HFFc6 (cell line): Measurements from ENCODE around the gene CHD5. TPM values are rescaled to one million over a fixed set of nuclear protein-coding genes. Genes with fewer than 3 reads are reported as not detected.

ENCODE experiments used
- DNase-seq: peaks from one replicate; pipeline ENCODE4 v3.0.0-alpha.2; 2018
- H3K27ac Mint-ChIP-seq: 2 replicates; pipeline ENCODE4 v1.8.0; 2020; ENCODE audit warnings: mild to moderate bottlenecking, mixed read lengths
- H3K27me3 Mint-ChIP-seq: 2 replicates; pipeline ENCODE4 v1.8.0; 2021; ENCODE audit warnings: mild to moderate bottlenecking, moderate library complexity, mixed read lengths; ENCODE audit not compliant: insufficient read depth
- H3K36me3 Mint-ChIP-seq: 2 replicates; pipeline ENCODE4 v1.8.0; 2021; ENCODE audit warnings: low read depth, mixed read lengths
- H3K4me1 Mint-ChIP-seq: 2 replicates; pipeline ENCODE4 v1.8.0; 2020; ENCODE audit warnings: low read depth, mixed read lengths
- H3K4me3 Mint-ChIP-seq: 2 replicates; pipeline ENCODE4 v1.8.0; 2020; ENCODE audit warnings: mild to moderate bottlenecking, moderate library complexity, mixed read lengths
- H3K9me3 Mint-ChIP-seq: 2 replicates; pipeline ENCODE4 v1.8.0; 2020; ENCODE audit warnings: mild to moderate bottlenecking, mixed read lengths
- CTCF ChIP-seq: fragments of 200-600 bp; sonication (generic); IDR thresholded peaks from 2 replicates; pipeline ENCODE4 v1.5.0; 2021; ENCODE audit warnings: antibody characterized with exemption, mild to moderate bottlenecking
- total RNA-seq, 6 experiments: library from RNA; stranded (reverse); fragmentation: NEBNext Ultra II Directional; extraction: Animal tissue kit (Norgen Biotek cat#: 25700); gene quantifications; 2 replicates in 1 of 6; 3 replicates in 5 of 6; pipeline ENCODE4 v1.2.3, GENCODE V29; 2021

The CHD5 gene
- total RNA-seq, 6 experiments from 2014 or later = 0.05 to 0.36 (median 0.16) TPM; not detected in 2

- H3K27ac Mint-ChIP-seq = no peak overlapping the region
Measured at GRCh38 chr1:6131561-6131960, 48.6 kb downstream of the CHD5 start.

DNA sequence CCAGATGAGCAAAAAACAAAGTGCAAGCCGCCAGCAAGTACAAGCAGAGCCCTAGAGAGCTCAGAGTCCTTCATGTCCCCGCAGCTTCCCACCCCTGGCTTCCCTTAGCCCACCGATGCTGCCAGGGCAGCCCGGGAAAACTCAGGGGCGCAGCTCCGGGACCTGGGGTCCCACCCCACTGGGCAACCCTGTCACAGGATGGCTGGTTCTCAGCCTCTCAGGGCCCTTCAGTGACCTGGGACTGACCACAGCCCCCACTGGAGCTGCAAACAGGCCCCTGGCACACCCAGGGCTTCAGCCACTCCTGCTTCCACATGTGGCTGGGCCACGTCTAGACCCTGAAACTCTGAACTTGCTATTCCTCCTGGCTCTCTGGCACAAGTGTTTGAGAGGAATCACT is 49.5 kb downstream of the CHD5 start:
- H3K36me3 Mint-ChIP-seq = peaks cover 13% of the 10 kb centered on the region
- no peak overlapping the region for H3K27ac Mint-ChIP-seq
- H3K9me3 Mint-ChIP-seq = peaks cover 16% of the 10 kb centered on the region
- no peak for TF ChIP-seq CTCF
- H3K27me3 Mint-ChIP-seq = peaks cover 30% of the 10 kb centered on the region
- no peaks in the 10 kb centered on the region for H3K4me1 Mint-ChIP-seq
- H3K4me3 Mint-ChIP-seq = no peak overlapping the region
- DNase-seq = no peak

More at GRCh38 chr1:6131561-6131960, 48.6 kb downstream of the CHD5 start:
- no peaks in the 10 kb centered on the region for H3K4me1 Mint-ChIP-seq
- peaks cover 13% of the 10 kb centered on the region for H3K36me3 Mint-ChIP-seq
- H3K9me3 Mint-ChIP-seq = peaks cover 16% of the 10 kb centered on the region
- no peak overlapping the region for H3K4me3 Mint-ChIP-seq
- no peak for TF ChIP-seq CTCF
- no peak for DNase-seq
- peaks cover 32% of the 10 kb centered on the region for H3K27me3 Mint-ChIP-seq

GRCh38 chr1:6130036-6130435 is 50.1 kb downstream of the CHD5 start:
- Mint-ChIP-seq H3K27me3 (peaks cover 27% of the 10 kb centered on the region), H3K9me3 (peaks cover 16% of the 10 kb centered on the region)

GRCh38 chr1:6129313-6129712 is 50.8 kb downstream of the CHD5 start:
- Mint-ChIP-seq H3K9me3 (peaks cover 16% of the 10 kb centered on the region), H3K27ac (no peak overlapping the region), H3K36me3 (peaks cover 13% of the 10 kb centered on the region), H3K4me3 (no peak overlapping the region), H3K4me1 (no peaks in the 10 kb centered on the region), H3K27me3 (peaks cover 26% of the 10 kb centered on the region)
- TF ChIP-seq CTCF = no peak
- DNase-seq = no peak

More at GRCh38 chr1:6130036-6130435, 50.1 kb downstream of the CHD5 start:
- no peak for DNase-seq
- Mint-ChIP-seq H3K4me1 (no peaks in the 10 kb centered on the region), H3K27ac (no peak overlapping the region), H3K4me3 (no peak overlapping the region), H3K36me3 (peaks cover 13% of the 10 kb centered on the region)
- no peak for TF ChIP-seq CTCF

DNA sequence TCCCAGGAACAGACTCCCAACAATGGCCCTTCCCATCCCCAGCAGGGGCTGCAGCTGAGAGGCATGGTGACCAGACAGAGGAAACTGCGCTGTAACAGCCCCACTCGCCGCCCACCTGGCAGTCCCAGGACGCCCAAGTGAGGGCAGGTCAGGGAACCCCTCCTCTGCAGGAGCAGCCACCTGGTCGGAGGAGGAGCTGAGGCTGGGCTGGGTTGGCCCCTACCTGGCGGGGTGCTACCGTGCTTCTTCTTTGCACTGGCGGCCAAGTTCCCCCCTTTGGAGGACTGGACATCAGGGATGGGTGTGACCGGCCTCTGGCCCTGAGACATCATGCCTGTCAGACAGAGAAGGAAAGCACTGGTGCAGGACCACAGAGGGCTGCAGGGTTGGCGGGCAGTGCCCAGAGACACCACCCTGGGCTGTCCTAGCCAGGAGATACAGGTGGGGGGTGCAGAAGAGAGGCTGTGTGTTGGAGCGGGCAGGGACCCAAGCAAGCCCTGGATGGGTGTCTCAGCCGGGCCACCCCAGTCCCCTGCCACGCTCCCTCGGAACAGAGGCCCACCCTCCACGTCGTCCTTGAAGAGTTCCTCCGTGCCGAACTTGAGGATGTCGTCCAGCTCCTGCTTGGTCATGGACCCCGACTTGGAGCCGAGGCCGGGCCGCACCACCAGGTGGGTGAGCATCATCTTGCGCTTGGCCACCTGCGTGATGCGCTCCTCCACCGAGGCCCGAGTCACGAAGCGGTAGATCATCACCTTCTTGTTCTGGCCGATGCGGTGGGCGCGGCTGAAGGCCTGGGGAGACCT is 51.6 kb downstream of the CHD5 start:
- Mint-ChIP-seq H3K27ac (no peak overlapping the region), H3K9me3 (peaks cover 16% of the 10 kb centered on the region), H3K27me3 (peaks cover 26% of the 10 kb centered on the region), H3K4me1 (no peaks in the 10 kb centered on the region), H3K36me3 (peaks cover 13% of the 10 kb centered on the region), H3K4me3 (no peak overlapping the region)
- DNase-seq = no peak
- no peak for TF ChIP-seq CTCF
